HFFc6 (cell line): ENCODE data around the gene STOML1. TPM values are rescaled to one million over a fixed set of nuclear protein-coding genes. Genes with fewer than 3 reads are reported as not detected.

Experiments
- DNase-seq: peaks from one replicate; pipeline ENCODE4 v3.0.0-alpha.2; 2018
- H3K27ac Mint-ChIP-seq: 2 replicates; pipeline ENCODE4 v1.8.0; 2020; ENCODE audit warnings: mild to moderate bottlenecking, mixed read lengths
- H3K27me3 Mint-ChIP-seq: 2 replicates; pipeline ENCODE4 v1.8.0; 2021; ENCODE audit warnings: mild to moderate bottlenecking, moderate library complexity, mixed read lengths; ENCODE audit not compliant: insufficient read depth
- H3K36me3 Mint-ChIP-seq: 2 replicates; pipeline ENCODE4 v1.8.0; 2021; ENCODE audit warnings: low read depth, mixed read lengths
- H3K4me1 Mint-ChIP-seq: 2 replicates; pipeline ENCODE4 v1.8.0; 2020; ENCODE audit warnings: low read depth, mixed read lengths
- H3K4me3 Mint-ChIP-seq: 2 replicates; pipeline ENCODE4 v1.8.0; 2020; ENCODE audit warnings: mild to moderate bottlenecking, moderate library complexity, mixed read lengths
- H3K9me3 Mint-ChIP-seq: 2 replicates; pipeline ENCODE4 v1.8.0; 2020; ENCODE audit warnings: mild to moderate bottlenecking, mixed read lengths
- total RNA-seq, 6 experiments: library from RNA; stranded (reverse); fragmentation: NEBNext Ultra II Directional; extraction: Animal tissue kit (Norgen Biotek cat#: 25700); gene quantifications; 2 replicates in 1 of 6; 3 replicates in 5 of 6; pipeline ENCODE4 v1.2.3, GENCODE V29; 2021
- TF ChIP-seq, protein P1 (sequence below): fragments of 200-600 bp; sonication (generic); IDR thresholded peaks from 2 replicates; pipeline ENCODE4 v1.5.0; 2021; ENCODE audit warnings: antibody characterized with exemption, mild to moderate bottlenecking

The STOML1 gene
- total RNA-seq, 6 experiments from 2014 or later, result 21.4 to 30.6 (median 24.7) TPM

DNA sequence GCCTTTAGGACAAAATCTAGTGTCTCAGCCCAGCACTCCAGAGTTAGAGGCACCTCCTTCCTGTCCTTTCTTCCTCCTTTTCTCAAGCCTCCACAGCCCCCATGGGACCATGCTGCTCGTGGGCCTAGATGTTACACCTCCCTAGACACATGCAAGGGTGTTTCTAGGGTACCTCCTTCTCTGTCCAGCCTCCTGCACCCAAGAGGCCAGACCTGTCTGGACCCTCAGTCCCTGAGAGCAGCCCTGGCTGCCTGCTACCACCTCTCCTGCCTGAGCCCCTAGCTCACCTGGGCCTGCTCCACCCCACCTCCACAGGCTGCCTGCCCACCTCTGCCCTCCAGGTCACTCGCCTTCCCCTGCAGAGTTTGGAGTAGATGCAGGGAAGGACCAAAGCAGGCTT is 60.7 kb downstream of the STOML1 start:
- H3K27ac Mint-ChIP-seq, result peak overlapping the region; percentile 99
- H3K27me3 Mint-ChIP-seq, result peaks cover 2% of the 10 kb centered on the region
- no peaks in the 10 kb centered on the region for H3K9me3 Mint-ChIP-seq
- DNase-seq, result no peak
- TF ChIP-seq, protein P1, sequence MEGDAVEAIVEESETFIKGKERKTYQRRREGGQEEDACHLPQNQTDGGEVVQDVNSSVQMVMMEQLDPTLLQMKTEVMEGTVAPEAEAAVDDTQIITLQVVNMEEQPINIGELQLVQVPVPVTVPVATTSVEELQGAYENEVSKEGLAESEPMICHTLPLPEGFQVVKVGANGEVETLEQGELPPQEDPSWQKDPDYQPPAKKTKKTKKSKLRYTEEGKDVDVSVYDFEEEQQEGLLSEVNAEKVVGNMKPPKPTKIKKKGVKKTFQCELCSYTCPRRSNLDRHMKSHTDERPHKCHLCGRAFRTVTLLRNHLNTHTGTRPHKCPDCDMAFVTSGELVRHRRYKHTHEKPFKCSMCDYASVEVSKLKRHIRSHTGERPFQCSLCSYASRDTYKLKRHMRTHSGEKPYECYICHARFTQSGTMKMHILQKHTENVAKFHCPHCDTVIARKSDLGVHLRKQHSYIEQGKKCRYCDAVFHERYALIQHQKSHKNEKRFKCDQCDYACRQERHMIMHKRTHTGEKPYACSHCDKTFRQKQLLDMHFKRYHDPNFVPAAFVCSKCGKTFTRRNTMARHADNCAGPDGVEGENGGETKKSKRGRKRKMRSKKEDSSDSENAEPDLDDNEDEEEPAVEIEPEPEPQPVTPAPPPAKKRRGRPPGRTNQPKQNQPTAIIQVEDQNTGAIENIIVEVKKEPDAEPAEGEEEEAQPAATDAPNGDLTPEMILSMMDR, result no peak
- H3K36me3 Mint-ChIP-seq, result peaks cover 28% of the 10 kb centered on the region
- peaks cover 86% of the 10 kb centered on the region for H3K4me1 Mint-ChIP-seq
- peak overlapping the region; percentile 91 for H3K4me3 Mint-ChIP-seq

DNA sequence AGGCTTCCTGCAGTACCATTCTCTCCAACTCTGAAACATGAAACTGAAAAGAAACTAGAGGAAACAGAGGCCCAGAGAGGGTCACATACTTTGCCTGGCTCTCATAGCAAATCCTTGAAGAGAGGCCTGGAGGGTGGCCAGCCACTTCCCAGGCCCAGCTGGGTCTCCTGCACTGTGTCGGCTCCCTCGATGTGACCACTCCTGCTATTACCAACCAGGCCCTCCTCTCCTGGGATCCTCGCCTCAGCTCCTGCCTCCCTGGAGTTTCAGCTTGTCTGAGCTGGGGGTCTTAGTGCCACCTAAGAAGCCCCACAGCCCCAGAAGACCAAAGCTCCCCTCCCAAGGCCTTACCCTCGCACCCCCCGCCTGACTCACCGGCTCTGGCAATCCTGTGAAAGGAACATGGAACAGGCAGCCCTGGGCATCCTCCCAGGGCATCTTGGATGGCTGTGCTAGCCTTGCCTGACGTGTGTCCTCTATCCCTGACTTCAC is 61.3 kb downstream of the STOML1 start:
- DNase-seq, result peak; percentile 87
- Mint-ChIP-seq H3K36me3 (peaks cover 26% of the 10 kb centered on the region), H3K27ac (peak overlapping the region; percentile 99), H3K4me3 (peak overlapping the region; percentile 91), H3K9me3 (no peaks in the 10 kb centered on the region), H3K27me3 (peaks cover 3% of the 10 kb centered on the region), H3K4me1 (peaks cover 83% of the 10 kb centered on the region)
- TF ChIP-seq, protein P1, result no peak

DNA sequence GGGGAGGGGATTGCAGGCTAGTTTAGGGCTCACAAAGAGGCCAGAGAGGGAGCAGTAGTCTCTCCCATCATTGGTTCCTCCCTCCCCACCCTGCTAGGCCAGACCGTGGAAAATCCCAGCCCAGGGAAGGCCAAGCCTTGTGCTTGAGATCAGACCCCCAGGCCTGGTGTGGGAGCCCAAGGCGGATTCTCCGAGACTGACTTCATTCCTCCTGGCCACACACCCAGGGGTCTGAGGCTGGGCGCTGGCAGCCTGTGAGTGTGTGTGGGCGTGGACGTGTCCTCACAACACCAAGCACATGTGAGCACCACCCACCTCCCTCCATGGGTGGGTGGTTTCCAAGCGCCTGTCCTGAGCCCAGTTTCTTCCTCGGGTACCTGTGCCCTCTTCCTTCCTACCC is 61.7 kb downstream of the STOML1 start:
- peak; percentile 89 for DNase-seq
- H3K9me3 Mint-ChIP-seq, result no peaks in the 10 kb centered on the region
- peaks cover 83% of the 10 kb centered on the region for H3K4me1 Mint-ChIP-seq
- H3K27me3 Mint-ChIP-seq, result peaks cover 3% of the 10 kb centered on the region
- peak overlapping the region; percentile 91 for H3K4me3 Mint-ChIP-seq
- peak overlapping the region; percentile 99 for H3K27ac Mint-ChIP-seq
- H3K36me3 Mint-ChIP-seq, result peaks cover 26% of the 10 kb centered on the region
- TF ChIP-seq, protein P1, result no peak

DNA sequence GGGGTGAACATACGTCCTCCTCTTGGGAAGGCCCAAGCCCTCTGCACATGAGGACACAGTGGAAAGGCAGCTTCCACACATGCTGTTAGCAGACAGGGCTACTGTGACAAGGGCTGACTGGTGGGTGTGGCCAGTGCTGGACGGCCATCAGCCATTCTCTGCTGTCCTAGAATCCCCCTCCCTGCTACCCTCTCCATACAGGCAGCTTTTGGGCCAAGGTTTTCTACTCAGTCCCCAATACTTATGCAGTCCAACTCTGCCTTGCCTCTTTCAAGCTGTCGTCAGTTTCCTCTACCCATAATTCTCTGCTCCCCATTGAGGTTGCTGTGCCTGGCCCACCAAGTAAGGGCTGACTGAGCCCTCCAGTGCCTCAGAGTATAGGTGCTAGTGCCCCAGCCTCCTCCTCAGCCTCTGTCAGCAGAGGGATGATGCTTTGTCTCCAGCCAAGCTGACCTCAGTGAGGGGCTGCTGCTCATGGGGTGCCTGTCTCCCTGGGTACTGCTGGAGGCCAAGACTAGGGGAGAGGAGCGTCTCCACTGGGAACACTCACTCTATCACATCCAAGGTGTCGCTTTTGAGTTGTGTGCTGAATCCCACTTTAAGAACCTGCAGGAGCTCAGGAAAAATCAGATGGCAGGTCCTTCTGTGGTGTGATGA is 63.0 kb downstream of the STOML1 start:
- TF ChIP-seq, protein P1, result no peak
- H3K27me3 Mint-ChIP-seq, result peaks cover 3% of the 10 kb centered on the region
- H3K9me3 Mint-ChIP-seq, result no peaks in the 10 kb centered on the region
- peaks cover 16% of the 10 kb centered on the region for H3K36me3 Mint-ChIP-seq
- H3K4me1 Mint-ChIP-seq, result peaks cover 83% of the 10 kb centered on the region
- DNase-seq, result no peak
- H3K27ac Mint-ChIP-seq, result peak overlapping the region; percentile 99
- peak overlapping the region; percentile 91 for H3K4me3 Mint-ChIP-seq

Other genes with a start within 250 kb of the STOML1 start
- gene INSYN1, start 238.9 kb downstream of the STOML1 start, total RNA-seq, result 1 to 10 TPM in 2 of 6 experiments, under 1 TPM in 4; 0.15 to 1.3 (median 0.28) TPM
- gene TBC1D21, start 118.7 kb downstream of the STOML1 start, total RNA-seq, result not detected
- gene LOXL1, start 65.8 kb downstream of the STOML1 start, total RNA-seq, result 100 to 1,000 TPM; 235 to 309 (median 288) TPM
- 10 to 100 TPM; 45.2 to 51.8 (median 47.5) TPM for gene PML, start 2.4 kb upstream of the STOML1 start, total RNA-seq
- gene GOLGA6A, start 90.3 kb upstream of the STOML1 start, total RNA-seq, result not detected
- gene ISLR2, start 138.3 kb upstream of the STOML1 start, total RNA-seq, result under 1 TPM in 1 of 6 experiments, not detected in 5; 0.07 TPM
- 1 to 10 TPM; 1.7 to 6.3 (median 1.9) TPM for gene ISLR, start 181.4 kb upstream of the STOML1 start, total RNA-seq
- gene STRA6, start 210.5 kb upstream of the STOML1 start, total RNA-seq, result 1 to 10 TPM; 2.2 to 3.2 (median 2.6) TPM
- under 1 TPM in 1 of 6 experiments, not detected in 5; 0.30 TPM for gene CCDC33, start 244.0 kb upstream of the STOML1 start, total RNA-seq